SU-DHL-6 (cell line): ENCODE data around the gene HS3ST4.

ENCODE experiments used
- H2AFZ ChIP-seq: fragments of 200-600 bp; sonication (generic); 2 replicates; pipeline ENCODE4 v1.6.1; 2014; ENCODE audit warnings: low read depth, mild to moderate bottlenecking, moderate library complexity, mixed read lengths, antibody characterized with exemption, low read length; ENCODE audit not compliant: severe bottlenecking
- H3F3A ChIP-seq: fragments of 200-600 bp; shearing (Covaris generic); 2 replicates; pipeline ENCODE4 v1.6.0; 2016; ENCODE audit warnings: antibody characterized with exemption, mild to moderate bottlenecking; ENCODE audit not compliant: insufficient read depth
- H3K27ac ChIP-seq: fragments of 200-600 bp; sonication (generic); 2 replicates; pipeline ENCODE4 v1.5.1; 2016; ENCODE audit warnings: low read depth, mild to moderate bottlenecking, low read length, moderate library complexity, mixed read lengths
- H3K27me3 ChIP-seq: fragments of 200-600 bp; sonication (generic), shearing (Covaris generic); 2 replicates; pipeline ENCODE4 v1.6.0; 2014; ENCODE audit warnings: mild to moderate bottlenecking, low read length
- H3K36me3 ChIP-seq: fragments of 200-600 bp; sonication (generic); 2 replicates; pipeline ENCODE4 v1.6.1; 2014; ENCODE audit warnings: mild to moderate bottlenecking, low read length, mixed read lengths
- H3K4me2 ChIP-seq: fragments of 300-600, 200-600 bp; shearing (Covaris generic), sonication (generic); 2 replicates; pipeline ENCODE4 v1.6.0; 2014; ENCODE audit warnings: low read length, low read depth, mild to moderate bottlenecking; ENCODE audit not compliant: poor library complexity, severe bottlenecking
- H3K4me3 ChIP-seq: fragments of 200-600 bp; sonication (generic); 2 replicates; pipeline ENCODE4 v1.5.1; 2014; ENCODE audit warnings: antibody characterized with exemption, low read length, mild to moderate bottlenecking, mixed read lengths; ENCODE audit not compliant: insufficient read depth, poor library complexity, severe bottlenecking
- H3K79me2 ChIP-seq: fragments of 200-600 bp; sonication (generic); 2 replicates; pipeline ENCODE4 v1.6.1; 2014; ENCODE audit warnings: mild to moderate bottlenecking, low read length, moderate library complexity; ENCODE audit not compliant: insufficient read depth
- H3K9ac ChIP-seq: fragments of 200-600 bp; sonication (generic); 2 replicates; pipeline ENCODE4 v1.7.0; 2014; ENCODE audit warnings: mild to moderate bottlenecking, low read length
- H3K9me2 ChIP-seq: fragments of 200-600 bp; sonication (generic); replicated peaks from 2 replicates; pipeline ENCODE4 v1.6.1; 2014; ENCODE audit warnings: low read length; ENCODE audit not compliant: insufficient read depth
- H3K9me3 ChIP-seq: fragments of 200-600 bp; sonication (generic); 2 replicates; pipeline ENCODE4 v1.6.1; 2014; ENCODE audit warnings: low read length, mixed read lengths; ENCODE audit not compliant: insufficient read depth
- H4K20me1 ChIP-seq: fragments of 200-600 bp; sonication (generic); 2 replicates; pipeline ENCODE4 v1.6.1; 2014; ENCODE audit warnings: low read depth, mild to moderate bottlenecking, antibody characterized with exemption, low read length, moderate library complexity, mixed read lengths
- CTCF ChIP-seq: fragments of 200-600 bp; sonication (generic); IDR thresholded peaks from one replicate; pipeline ENCODE4 v1.5.1; 2017; ENCODE audit warnings: antibody characterized with exemption, mild to moderate bottlenecking, low read length, moderate library complexity; ENCODE audit not compliant: insufficient read depth, poor library complexity, severe bottlenecking
- EZH2phosphoT487 ChIP-seq: fragments of 200-600 bp; sonication (generic), shearing (Covaris generic); conservative IDR thresholded peaks from 2 replicates; pipeline ENCODE4 v1.6.1; 2018; ENCODE audit warnings: mild to moderate bottlenecking, antibody characterized with exemption, low read length, moderate library complexity, mixed read lengths

HS3ST4 gene

GRCh38 chr16:26120729-26121128 lies 429.0 kb downstream of the HS3ST4 start:
- Histone ChIP-seq H3K27me3 (no peaks in the 10 kb centered on the region), H3K79me2 (no peaks in the 10 kb centered on the region), H3K27ac (no peak overlapping the region), H3K9ac (no peak overlapping the region), H3K4me3 (no peak overlapping the region), H4K20me1 (no peaks in the 10 kb centered on the region), H2AFZ (no peak overlapping the region), H3F3A (no peaks in the 10 kb centered on the region), H3K36me3 (no peaks in the 10 kb centered on the region), H3K9me2 (no peaks in the 10 kb centered on the region), H3K4me2 (no peak overlapping the region), H3K9me3 (no peaks in the 10 kb centered on the region)
- TF ChIP-seq EZH2phosphoT487 (no peak), CTCF (no peak)

- Histone ChIP-seq H4K20me1 (no peaks in the 10 kb centered on the region), H3K4me2 (no peak overlapping the region), H3K9ac (no peak overlapping the region), H3F3A (no peaks in the 10 kb centered on the region), H3K27me3 (no peaks in the 10 kb centered on the region), H3K36me3 (no peaks in the 10 kb centered on the region), H3K4me3 (no peak overlapping the region), H3K79me2 (no peaks in the 10 kb centered on the region), H3K9me3 (no peaks in the 10 kb centered on the region), H3K9me2 (no peaks in the 10 kb centered on the region), H3K27ac (no peak overlapping the region), H2AFZ (no peak overlapping the region)
- TF ChIP-seq CTCF (no peak), EZH2phosphoT487 (no peak)
These were observed 436.5 kb downstream of the HS3ST4 start for GRCh38 chr16:26128296-26128695.

GRCh38 chr16:26129997-26130396 lies 438.2 kb downstream of the HS3ST4 start:
- no peak overlapping the region for H3K27ac ChIP-seq
- no peaks in the 10 kb centered on the region for H3K27me3 ChIP-seq
- H4K20me1 ChIP-seq: no peaks in the 10 kb centered on the region
- no peaks in the 10 kb centered on the region for H3K9me2 ChIP-seq
- H3K9ac ChIP-seq: no peak overlapping the region
- H3F3A ChIP-seq: no peaks in the 10 kb centered on the region
- TF ChIP-seq CTCF (no peak), EZH2phosphoT487 (no peak)
- no peaks in the 10 kb centered on the region for H3K36me3 ChIP-seq
- H3K4me2 ChIP-seq: no peak overlapping the region
- H3K4me3 ChIP-seq: no peak overlapping the region
- no peaks in the 10 kb centered on the region for H3K79me2 ChIP-seq
- H3K9me3 ChIP-seq: no peaks in the 10 kb centered on the region
- no peak overlapping the region for H2AFZ ChIP-seq
